ENCODE results near the gene ADD3. TPM values are rescaled to one million over a fixed set of nuclear protein-coding genes. Genes with fewer than 3 reads are reported as not detected.

The ADD3 gene
- polyA plus RNA-seq, 1 donor (not counting 4 experiments of a cell fraction or from before 2014, with no cell fraction given) = 61.7 TPM

GRCh38 chr10:110147961-110148360 lies 140.2 kb downstream of the ADD3 start:
- Histone ChIP-seq H3K4me2 (ENCODE audit: control insufficient read depth, extremely low read depth, insufficient read depth, low read depth, low read length) (no peak overlapping the region), H3K4me3 (ENCODE audit: control insufficient read depth in 2 of 3, extremely low read depth in 1 of 3, insufficient read depth in 2 of 3, low read depth in 1 of 3, low read length in 3 of 3) (no peak overlapping the region), H3K27ac (ENCODE audit: control insufficient read depth, insufficient read depth, low read length) (no peak overlapping the region), H3K9ac (ENCODE audit: control insufficient read depth, extremely low read depth, insufficient read depth, low read length) (no peak overlapping the region), H3K4me1 (ENCODE audit: control insufficient read depth, extremely low read depth, insufficient read depth, low read length) (no peaks in the 10 kb centered on the region), H3K36me3 (ENCODE audit: control insufficient read depth in 2 of 2, extremely low read depth in 1 of 2, insufficient read depth in 2 of 2, low read length in 2 of 2) (no peaks in the 10 kb centered on the region), H2AFZ (ENCODE audit: control insufficient read depth, low read length) (no peak overlapping the region), H3K27me3 (ENCODE audit: control insufficient read depth, extremely low read depth, insufficient read depth, low read length) (peaks cover 17% of the 10 kb centered on the region), H4K20me1 (ENCODE audit: control insufficient read depth, extremely low read depth, insufficient read depth, low read length) (no peaks in the 10 kb centered on the region), H3K79me2 (ENCODE audit: control insufficient read depth, insufficient read depth, low read length) (no peaks in the 10 kb centered on the region), H3K9me3 (ENCODE audit: control insufficient read depth, low read depth, low read length) (no peaks in the 10 kb centered on the region), H3K9me1 (ENCODE audit: control insufficient read depth, extremely low read depth, insufficient read depth, low read length) (no peaks in the 10 kb centered on the region)
- dilution Hi-C loops (cut with MboI; ENCODE audit: extremely low pct_ligation_motif_present, low sequenced_read_pairs) = loop anchor here (25.0 kb wide), 1 partner anchor 139 kb away; no protein-coding TSS in a partner anchor
- FAIRE-seq (no peak), DNase-seq (ENCODE audit: low read depth, low spot score) (no peak)
- TF ChIP-seq EZH2 (IDR thresholded peaks at IDR 0.05; ENCODE audit: low read length) = no peak
- TF ChIP-seq, protein P1, sequence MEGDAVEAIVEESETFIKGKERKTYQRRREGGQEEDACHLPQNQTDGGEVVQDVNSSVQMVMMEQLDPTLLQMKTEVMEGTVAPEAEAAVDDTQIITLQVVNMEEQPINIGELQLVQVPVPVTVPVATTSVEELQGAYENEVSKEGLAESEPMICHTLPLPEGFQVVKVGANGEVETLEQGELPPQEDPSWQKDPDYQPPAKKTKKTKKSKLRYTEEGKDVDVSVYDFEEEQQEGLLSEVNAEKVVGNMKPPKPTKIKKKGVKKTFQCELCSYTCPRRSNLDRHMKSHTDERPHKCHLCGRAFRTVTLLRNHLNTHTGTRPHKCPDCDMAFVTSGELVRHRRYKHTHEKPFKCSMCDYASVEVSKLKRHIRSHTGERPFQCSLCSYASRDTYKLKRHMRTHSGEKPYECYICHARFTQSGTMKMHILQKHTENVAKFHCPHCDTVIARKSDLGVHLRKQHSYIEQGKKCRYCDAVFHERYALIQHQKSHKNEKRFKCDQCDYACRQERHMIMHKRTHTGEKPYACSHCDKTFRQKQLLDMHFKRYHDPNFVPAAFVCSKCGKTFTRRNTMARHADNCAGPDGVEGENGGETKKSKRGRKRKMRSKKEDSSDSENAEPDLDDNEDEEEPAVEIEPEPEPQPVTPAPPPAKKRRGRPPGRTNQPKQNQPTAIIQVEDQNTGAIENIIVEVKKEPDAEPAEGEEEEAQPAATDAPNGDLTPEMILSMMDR (optimal IDR thresholded peaks at IDR 0.05 in 1 of 3, IDR thresholded peaks at IDR 0.05 in 1 of 3, conservative IDR thresholded peaks at IDR 0.05 in 1 of 3; ENCODE audit: extremely low read depth in 1 of 3, insufficient read depth in 2 of 3, low read length in 3 of 3) = no peak

GRCh38 chr10:110149259-110149658 lies 141.5 kb downstream of the ADD3 start:
- Histone ChIP-seq H3K4me3 (ENCODE audit: control insufficient read depth in 2 of 3, extremely low read depth in 1 of 3, insufficient read depth in 2 of 3, low read depth in 1 of 3, low read length in 3 of 3) (no peak overlapping the region), H3K27ac (ENCODE audit: control insufficient read depth, insufficient read depth, low read length) (no peak overlapping the region), H3K36me3 (ENCODE audit: control insufficient read depth in 2 of 2, extremely low read depth in 1 of 2, insufficient read depth in 2 of 2, low read length in 2 of 2) (no peaks in the 10 kb centered on the region), H3K79me2 (ENCODE audit: control insufficient read depth, insufficient read depth, low read length) (no peaks in the 10 kb centered on the region), H3K9me3 (ENCODE audit: control insufficient read depth, low read depth, low read length) (no peaks in the 10 kb centered on the region), H4K20me1 (ENCODE audit: control insufficient read depth, extremely low read depth, insufficient read depth, low read length) (no peaks in the 10 kb centered on the region), H3K4me1 (ENCODE audit: control insufficient read depth, extremely low read depth, insufficient read depth, low read length) (no peaks in the 10 kb centered on the region), H3K4me2 (ENCODE audit: control insufficient read depth, extremely low read depth, insufficient read depth, low read depth, low read length) (no peak overlapping the region), H3K27me3 (ENCODE audit: control insufficient read depth, extremely low read depth, insufficient read depth, low read length) (peaks cover 17% of the 10 kb centered on the region), H3K9ac (ENCODE audit: control insufficient read depth, extremely low read depth, insufficient read depth, low read length) (no peak overlapping the region), H2AFZ (ENCODE audit: control insufficient read depth, low read length) (no peak overlapping the region), H3K9me1 (ENCODE audit: control insufficient read depth, extremely low read depth, insufficient read depth, low read length) (no peaks in the 10 kb centered on the region)
- DNase-seq (ENCODE audit: low read depth, low spot score) = no peak
- TF ChIP-seq EZH2 (IDR thresholded peaks at IDR 0.05; ENCODE audit: low read length) = no peak
- TF ChIP-seq, protein P1 (optimal IDR thresholded peaks at IDR 0.05 in 1 of 3, IDR thresholded peaks at IDR 0.05 in 1 of 3, conservative IDR thresholded peaks at IDR 0.05 in 1 of 3; ENCODE audit: extremely low read depth in 1 of 3, insufficient read depth in 2 of 3, low read length in 3 of 3) = no peak
- dilution Hi-C loops (cut with MboI; ENCODE audit: extremely low pct_ligation_motif_present, low sequenced_read_pairs) = loop anchor here (25.0 kb wide), 1 partner anchor 138 kb away; no protein-coding TSS in a partner anchor
- FAIRE-seq = no peak

Data from keratinocyte (primary cell).